Measurements from ENCODE around the gene SURF1.

GRCh38 chr9:133320421-133320881 is 35.8 kb downstream of the SURF1 start:
- TF ChIP-seq CTCF (IDR thresholded peaks at IDR 0.05) = no peak
- no peak for TF ChIP-seq POLR2A (IDR thresholded peaks at IDR 0.05)
